Measurements from ENCODE around the gene TREML1. TPM values are rescaled to one million over a fixed set of nuclear protein-coding genes. Genes with fewer than 3 reads are reported as not detected.

TREML1 gene
- total and polyA plus RNA-seq, 4 donors, result 1.2 to 2.2 (median 1.2) TPM

- Histone ChIP-seq H3K4me1 (ENCODE audit: control insufficient read depth in 5 of 5, insufficient read depth in 5 of 5, low read length in 5 of 5) (peaks cover 0 to 13% (median 7%) of the 10 kb centered on the region in 5 donors), H3K27me3 (ENCODE audit: control insufficient read depth in 3 of 3, insufficient read depth in 3 of 3, low read length in 2 of 3) (no peaks in the 10 kb centered on the region), H3K9ac (ENCODE audit: insufficient read depth in 1 of 2, low read length in 2 of 2) (no peak overlapping the region), H3K4me3 (no peak overlapping the region), H3K27ac (ENCODE audit: low read depth in 1 of 2, low read length in 1 of 2) (no peak overlapping the region), H3K9me3 (ENCODE audit: control insufficient read depth in 4 of 4, insufficient read depth in 3 of 4, low read length in 3 of 4) (no peaks in the 10 kb centered on the region), H3K36me3 (ENCODE audit: control insufficient read depth in 4 of 4, insufficient read depth in 4 of 4, low read length in 4 of 4) (no peaks in the 10 kb centered on the region)
- peak; percentile 37 for ATAC-seq (ENCODE audit: insufficient read depth, low FRiP score)
- no peak for DNase-seq
- 30 to 72% methylated on average over 5 of the region's 5 CpGs for WGBS, 2 donors
- no peak for TF ChIP-seq CTCF (IDR thresholded peaks at IDR 0.05; ENCODE audit: control extremely low read depth, extremely low read depth)
Observed at GRCh38 chr6:41157323-41157722, 3.2 kb upstream of the TREML1 start.

GRCh38 chr6:41156771-41157170 lies 2.6 kb upstream of the TREML1 start:
- ATAC-seq (ENCODE audit: insufficient read depth, low FRiP score) (no peak), DNase-seq (no peak)
- Histone ChIP-seq H3K36me3 (ENCODE audit: control insufficient read depth in 4 of 4, insufficient read depth in 4 of 4, low read length in 4 of 4) (no peaks in the 10 kb centered on the region), H3K9me3 (ENCODE audit: control insufficient read depth in 4 of 4, insufficient read depth in 3 of 4, low read length in 3 of 4) (no peaks in the 10 kb centered on the region), H3K27ac (ENCODE audit: low read depth in 1 of 2, low read length in 1 of 2) (no peak overlapping the region), H3K4me3 (no peak overlapping the region), H3K27me3 (ENCODE audit: control insufficient read depth in 3 of 3, insufficient read depth in 3 of 3, low read length in 2 of 3) (no peaks in the 10 kb centered on the region), H3K9ac (ENCODE audit: insufficient read depth in 1 of 2, low read length in 2 of 2) (no peak overlapping the region), H3K4me1 (ENCODE audit: control insufficient read depth in 5 of 5, insufficient read depth in 5 of 5, low read length in 5 of 5) (peaks cover 0 to 13% (median 7%) of the 10 kb centered on the region in 5 donors)
- 88 to 97% methylated on average over 6 of the region's 6 CpGs for WGBS, 2 donors
- TF ChIP-seq CTCF (IDR thresholded peaks at IDR 0.05; ENCODE audit: control extremely low read depth, extremely low read depth), result no peak

- DNase-seq, result no peak
- no peak for TF ChIP-seq CTCF (IDR thresholded peaks at IDR 0.05; ENCODE audit: control extremely low read depth, extremely low read depth)
- H3K36me3 ChIP-seq (ENCODE audit: control insufficient read depth in 4 of 4, insufficient read depth in 4 of 4, low read length in 4 of 4), result no peaks in the 10 kb centered on the region
- no peak overlapping the region for H3K27ac ChIP-seq (ENCODE audit: low read depth in 1 of 2, low read length in 1 of 2)
- H3K27me3 ChIP-seq (ENCODE audit: control insufficient read depth in 3 of 3, insufficient read depth in 3 of 3, low read length in 2 of 3), result no peaks in the 10 kb centered on the region
- WGBS, 2 donors, result 82 to 89% methylated on average over 4 of the region's 4 CpGs
- H3K9me3 ChIP-seq (ENCODE audit: control insufficient read depth in 4 of 4, insufficient read depth in 3 of 4, low read length in 3 of 4), result no peaks in the 10 kb centered on the region
- ATAC-seq (ENCODE audit: insufficient read depth, low FRiP score), result no peak
- H3K9ac ChIP-seq (ENCODE audit: insufficient read depth in 1 of 2, low read length in 2 of 2), result no peak overlapping the region
- no peak overlapping the region for H3K4me3 ChIP-seq
- H3K4me1 ChIP-seq (ENCODE audit: control insufficient read depth in 5 of 5, insufficient read depth in 5 of 5, low read length in 5 of 5), result peaks cover 0 to 13% (median 4%) of the 10 kb centered on the region in 5 donors
Observed at GRCh38 chr6:41156001-41156400, 1.9 kb upstream of the TREML1 start.

GRCh38 chr6:41155132-41155805 lies 1.1 kb upstream of the TREML1 start:
- H3K36me3 ChIP-seq (ENCODE audit: control insufficient read depth in 4 of 4, insufficient read depth in 4 of 4, low read length in 4 of 4), result no peaks in the 10 kb centered on the region
- no peaks in the 10 kb centered on the region for H3K27me3 ChIP-seq (ENCODE audit: control insufficient read depth in 3 of 3, insufficient read depth in 3 of 3, low read length in 2 of 3)
- DNase-seq (no peak), ATAC-seq (ENCODE audit: insufficient read depth, low FRiP score) (no peak)
- WGBS, 2 donors, result 50 to 70% methylated on average over 7 of the region's 7 CpGs
- H3K9me3 ChIP-seq (ENCODE audit: control insufficient read depth in 4 of 4, insufficient read depth in 3 of 4, low read length in 3 of 4), result no peaks in the 10 kb centered on the region
- H3K4me1 ChIP-seq (ENCODE audit: control insufficient read depth in 5 of 5, insufficient read depth in 5 of 5, low read length in 5 of 5), result peaks cover 0 to 13% (median 4%) of the 10 kb centered on the region in 5 donors
- no peak overlapping the region for H3K27ac ChIP-seq (ENCODE audit: low read depth in 1 of 2, low read length in 1 of 2)
- TF ChIP-seq CTCF (IDR thresholded peaks at IDR 0.05; ENCODE audit: control extremely low read depth, extremely low read depth), result no peak
- no peak overlapping the region for H3K9ac ChIP-seq (ENCODE audit: insufficient read depth in 1 of 2, low read length in 2 of 2)
- H3K4me3 ChIP-seq, result no peak overlapping the region

Measured in lung (tissue), 12 donors.